HG02852 (cell line): ENCODE results near the gene RBM44.
"Not testable (repeated sequence)": the region's sequence is repeated elsewhere in the genome, so short reads cannot be mapped to it uniquely, and the experiment has no call there.

Source experiments
- ATAC-seq: cut with Tn5 transposase; IDR thresholded peaks from one replicate; pipeline ENCODE4 v1.9.1; 2021; ENCODE audit warnings: mild to moderate bottlenecking, moderate library complexity; ENCODE audit not compliant: unreplicated experiment

RBM44 gene

GRCh38 chr2:237774811-237775553 lies 23.6 kb upstream of the RBM44 start:
- no peak for ATAC-seq

GRCh38 chr2:237779521-237779920 lies 19.1 kb upstream of the RBM44 start:
- ATAC-seq, result no peak

- ATAC-seq, result no peak
Measured at GRCh38 chr2:237782181-237782580, 16.4 kb upstream of the RBM44 start.

- not testable (repeated sequence) for ATAC-seq
Measured at GRCh38 chr2:237783678-237784077, 14.9 kb upstream of the RBM44 start.

GRCh38 chr2:237786936-237787335 lies 11.6 kb upstream of the RBM44 start:
- ATAC-seq, result no peak

GRCh38 chr2:237790353-237790752 lies 8.2 kb upstream of the RBM44 start:
- no peak for ATAC-seq

- ATAC-seq, result no peak
Measured at GRCh38 chr2:237791977-237792727, 6.4 kb upstream of the RBM44 start.

GRCh38 chr2:237797253-237797652 lies 1.3 kb upstream of the RBM44 start:
- ATAC-seq, result no peak

- no peak for ATAC-seq
Measured at GRCh38 chr2:237799060-237799428, 465 bp downstream of the RBM44 start.

- no peak for ATAC-seq
Measured at GRCh38 chr2:237801466-237801865, 2.9 kb downstream of the RBM44 start.

GRCh38 chr2:237806334-237806733 lies 7.8 kb downstream of the RBM44 start:
- ATAC-seq, result no peak

GRCh38 chr2:237815637-237816036 lies 17.1 kb downstream of the RBM44 start:
- no peak for ATAC-seq

- no peak for ATAC-seq
Measured at GRCh38 chr2:237816531-237816930, 18.0 kb downstream of the RBM44 start.

GRCh38 chr2:237818066-237818473 lies 19.5 kb downstream of the RBM44 start:
- no peak for ATAC-seq

- no peak for ATAC-seq
Measured at GRCh38 chr2:237819231-237819630, 20.7 kb downstream of the RBM44 start.

- no peak for ATAC-seq
Measured at GRCh38 chr2:237820421-237820820, 21.8 kb downstream of the RBM44 start.

- no peak for ATAC-seq
Measured at GRCh38 chr2:237823544-237823943, 25.0 kb downstream of the RBM44 start.

GRCh38 chr2:237824085-237824484 lies 25.5 kb downstream of the RBM44 start:
- ATAC-seq, result no peak

- no peak for ATAC-seq
Measured at GRCh38 chr2:237827421-237827987, 28.9 kb downstream of the RBM44 start.

GRCh38 chr2:237830522-237830921 lies 31.9 kb downstream of the RBM44 start:
- no peak for ATAC-seq

- no peak for ATAC-seq
Measured at GRCh38 chr2:237833546-237833945, 35.0 kb downstream of the RBM44 start.

- no peak for ATAC-seq
Measured at GRCh38 chr2:237835372-237835771, 36.8 kb downstream of the RBM44 start.
